Dedifferentiated amniotic fluid mesenchymal stem cell (primary cell): ENCODE data around the gene POLN.
A peak's percentile ranks its signal among the peaks of the same experiment; 100 is the strongest.

Experiments
- DNase-seq: peaks from one replicate; pipeline ENCODE4 v3.0.0-alpha.2; 2016; ENCODE audit errors: extremely low spot score

POLN gene

GRCh38 chr4:2241410-2242353, at the start of gene POLN, which contains the start of gene HAUS3:
TSS of gene POLN (minus strand) at chr4:2242121. CDS start at chr4:2229231, 12,890 bp downstream.
TSS of gene HAUS3 (minus strand) at chr4:2242121. CDS start at chr4:2240946, 1,175 bp downstream.
- DNase-seq, result peak; percentile 97

- DNase-seq, result no peak
Measured at GRCh38 chr4:2290974-2291704, 49.2 kb upstream of the POLN start.

GRCh38 chr4:2290488-2290887, 48.6 kb upstream of the POLN start:
- DNase-seq, result no peak

GRCh38 chr4:2289955-2290333, 48.0 kb upstream of the POLN start:
- DNase-seq, result no peak

DNA sequence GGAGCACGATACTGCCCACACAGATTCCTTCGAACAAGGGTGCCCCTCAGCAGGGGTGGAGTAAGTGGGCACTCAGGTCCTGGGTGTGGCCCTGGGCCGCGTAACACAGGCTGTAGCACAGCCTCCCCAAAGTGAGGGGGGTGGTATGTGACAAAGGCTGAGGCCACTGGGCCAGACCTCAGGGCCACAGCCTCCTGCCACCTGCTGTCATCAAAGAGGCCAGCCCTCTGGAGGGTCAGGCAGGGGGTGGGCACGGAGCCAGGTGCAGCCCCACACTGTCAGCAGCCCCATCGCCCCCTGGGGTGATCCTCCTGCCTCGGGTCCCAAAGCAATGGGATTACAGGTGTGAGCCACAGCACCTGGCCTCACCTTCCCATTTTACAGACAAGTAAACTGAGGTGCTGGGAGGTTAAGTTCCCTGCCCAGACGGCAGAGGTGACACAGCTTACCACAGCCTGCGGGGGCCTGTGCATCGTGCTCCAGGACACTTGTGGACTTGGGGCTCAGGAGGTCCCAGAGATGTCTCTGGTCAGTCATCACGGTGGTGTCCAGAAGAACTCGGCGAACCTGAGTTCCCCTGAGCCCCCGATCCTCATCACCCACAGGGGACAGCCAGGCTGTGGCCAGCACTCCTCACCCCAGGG, 47.5 kb upstream of the POLN start:
- DNase-seq, result no peak

GRCh38 chr4:2288051-2288541, 46.2 kb upstream of the POLN start:
- no peak for DNase-seq

- no peak for DNase-seq
Measured at GRCh38 chr4:2287594-2287915, 45.6 kb upstream of the POLN start.

DNA sequence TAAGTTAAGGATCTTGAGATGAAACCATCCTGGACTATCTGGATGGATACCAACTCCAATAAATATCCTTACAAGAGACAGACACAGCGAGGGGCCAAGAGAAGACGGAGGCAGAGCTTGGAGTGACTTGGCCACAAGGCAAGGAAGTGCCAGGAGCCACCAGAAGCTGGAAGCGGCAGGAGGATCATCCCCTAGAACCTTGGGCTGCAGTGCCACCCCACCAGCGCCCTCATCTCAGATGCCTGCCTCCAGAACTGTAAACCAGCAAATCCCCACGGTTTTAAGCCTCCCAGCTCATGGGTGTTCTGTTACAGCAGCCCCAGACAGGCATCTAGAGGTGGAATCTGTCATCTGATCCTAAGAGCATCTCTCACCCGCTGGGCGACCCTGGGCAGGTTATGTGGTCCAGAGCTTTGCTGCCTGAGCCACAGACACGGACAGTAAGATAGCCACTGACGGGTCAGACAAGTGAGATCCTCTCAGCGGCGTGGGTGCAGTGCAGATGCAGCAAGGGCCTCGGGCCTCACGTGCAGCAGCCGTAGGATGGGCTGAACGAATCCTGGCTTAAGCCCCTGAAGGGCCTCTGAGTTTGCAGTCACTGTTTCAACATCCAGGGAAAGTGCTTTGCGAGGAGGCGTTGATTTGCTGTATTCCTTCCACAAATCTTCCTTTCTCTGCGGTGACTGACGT, 45.1 kb upstream of the POLN start:
- DNase-seq, result no peak

GRCh38 chr4:2285613-2286381, 43.9 kb upstream of the POLN start:
- DNase-seq, result no peak

DNA sequence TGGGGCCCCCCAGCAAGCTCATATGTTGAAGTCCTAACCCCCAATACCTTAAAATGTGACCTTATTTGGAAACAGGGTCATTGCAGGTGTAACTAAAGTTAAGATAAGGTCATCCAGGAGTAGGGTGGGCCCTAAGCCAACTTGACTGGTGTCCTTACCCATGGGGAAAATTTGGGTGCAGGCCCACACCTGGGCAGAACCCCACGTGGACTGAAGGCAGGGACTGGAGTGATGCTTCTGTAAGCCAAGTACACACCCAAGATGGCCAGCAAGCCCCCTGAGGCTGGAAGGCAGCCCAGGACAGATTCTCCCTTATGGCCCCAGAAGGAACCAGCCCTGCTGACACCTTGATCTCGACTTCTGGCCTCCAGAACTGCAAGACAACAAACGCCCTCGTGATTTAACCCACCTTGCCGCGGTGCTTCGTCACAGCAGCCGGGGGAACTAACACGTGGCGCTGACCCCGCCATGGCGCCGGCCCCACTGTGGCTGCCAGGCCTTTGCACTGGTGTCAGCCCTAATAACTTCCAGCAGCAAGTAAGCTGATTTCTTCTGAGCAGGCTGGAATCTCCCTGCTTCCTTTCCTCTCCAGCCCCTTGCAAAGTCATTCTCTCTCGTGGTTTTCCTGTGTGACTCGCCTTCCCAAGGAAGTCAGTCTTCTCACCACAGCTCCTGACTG, 43.2 kb upstream of the POLN start:
- no peak for DNase-seq

DNA sequence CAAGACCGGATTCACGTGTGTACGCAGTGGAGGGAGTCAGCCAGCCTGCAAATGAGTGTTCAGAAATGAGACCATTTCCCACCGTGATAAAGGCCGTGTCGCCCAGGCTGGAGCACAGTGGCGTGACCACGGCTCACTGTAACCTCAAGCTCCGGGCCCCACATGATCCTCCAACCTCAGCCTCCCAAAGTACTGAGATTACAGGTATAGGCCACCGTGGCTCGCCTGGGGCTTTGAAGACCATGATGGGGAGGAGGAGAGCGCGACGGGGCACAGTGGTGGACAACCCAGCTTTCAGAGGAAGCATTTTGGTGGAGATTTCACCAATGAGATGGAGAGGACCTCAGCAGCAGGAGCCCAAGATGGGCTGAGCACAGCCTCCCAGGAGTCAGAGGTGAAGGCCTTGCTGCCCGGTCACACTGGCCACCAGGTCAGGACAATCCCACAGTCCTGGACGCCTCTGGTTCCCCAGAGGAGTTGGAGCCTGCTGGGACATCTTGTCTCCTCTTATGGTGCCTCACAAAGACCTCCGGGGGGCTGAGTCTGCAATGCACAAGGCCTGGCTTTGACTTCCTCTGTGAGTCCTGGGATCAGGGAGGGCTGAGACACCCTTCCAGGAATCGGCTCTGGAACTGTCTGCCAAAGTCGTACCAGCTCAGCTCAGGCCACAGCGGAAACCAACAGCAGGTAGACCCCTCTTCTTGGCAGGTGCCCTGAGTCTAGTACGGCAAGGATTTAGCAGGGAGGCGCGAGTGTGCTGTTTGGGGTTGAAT, 42.4 kb upstream of the POLN start:
- DNase-seq, result no peak

GRCh38 chr4:2283199-2283711, 41.3 kb upstream of the POLN start:
- DNase-seq, result no peak

DNA sequence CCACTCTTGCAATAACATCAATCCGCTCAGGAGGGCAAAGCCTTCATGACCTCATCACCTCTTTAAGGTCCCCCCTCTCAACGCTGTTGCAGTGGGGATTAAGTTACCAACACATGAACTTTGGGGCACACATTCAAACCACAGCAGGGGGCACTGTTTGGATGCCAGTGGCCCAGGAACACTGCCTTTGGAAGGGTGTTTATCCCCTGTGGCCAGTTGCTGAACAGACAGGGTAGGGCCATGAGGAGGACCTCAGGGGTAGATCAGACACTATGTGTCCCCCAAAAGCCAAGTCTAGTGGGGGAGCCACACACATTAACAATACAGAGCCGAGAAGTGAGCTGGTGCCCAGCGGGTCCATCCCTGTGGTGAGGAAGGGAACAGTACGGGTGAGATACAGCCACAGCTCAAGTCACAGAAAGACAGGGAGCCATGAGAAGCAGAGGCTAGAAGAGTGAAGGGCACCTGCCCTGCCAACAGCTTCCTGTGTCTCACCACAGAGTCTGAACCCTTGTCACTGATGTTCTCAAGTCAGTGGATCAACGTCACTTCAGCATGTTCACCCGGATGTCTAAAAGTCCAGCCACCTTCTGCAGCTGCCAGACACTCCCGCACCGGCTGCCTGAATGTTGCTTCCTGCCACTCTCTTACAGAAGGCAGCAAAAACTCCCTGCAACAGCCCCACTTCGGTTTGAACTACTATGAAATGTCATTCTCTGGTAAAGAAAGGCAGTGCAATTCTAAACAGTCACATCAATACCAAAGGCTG, 39.8 kb upstream of the POLN start:
- no peak for DNase-seq

GRCh38 chr4:2280531-2281300, 38.8 kb upstream of the POLN start:
- no peak for DNase-seq

DNA sequence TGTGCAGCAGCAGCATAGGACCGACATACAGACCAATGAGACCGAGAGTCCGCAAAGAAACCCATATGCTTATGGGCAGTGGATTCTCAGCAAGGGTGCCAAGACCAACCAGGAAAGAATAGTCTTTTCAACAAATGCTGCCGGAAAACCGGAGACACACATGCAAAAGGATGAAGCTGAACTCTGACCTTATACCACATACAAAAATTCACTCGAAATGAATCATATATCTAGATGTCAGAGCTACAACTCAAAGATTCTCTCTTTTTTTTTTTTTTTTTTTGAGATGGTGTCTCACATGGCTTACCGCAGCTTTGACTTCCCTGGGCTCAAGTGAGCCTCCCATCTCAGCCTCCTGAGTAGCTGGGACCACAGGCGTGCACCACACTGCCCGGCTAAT, 36.0 kb upstream of the POLN start:
- DNase-seq, result no peak

DNA sequence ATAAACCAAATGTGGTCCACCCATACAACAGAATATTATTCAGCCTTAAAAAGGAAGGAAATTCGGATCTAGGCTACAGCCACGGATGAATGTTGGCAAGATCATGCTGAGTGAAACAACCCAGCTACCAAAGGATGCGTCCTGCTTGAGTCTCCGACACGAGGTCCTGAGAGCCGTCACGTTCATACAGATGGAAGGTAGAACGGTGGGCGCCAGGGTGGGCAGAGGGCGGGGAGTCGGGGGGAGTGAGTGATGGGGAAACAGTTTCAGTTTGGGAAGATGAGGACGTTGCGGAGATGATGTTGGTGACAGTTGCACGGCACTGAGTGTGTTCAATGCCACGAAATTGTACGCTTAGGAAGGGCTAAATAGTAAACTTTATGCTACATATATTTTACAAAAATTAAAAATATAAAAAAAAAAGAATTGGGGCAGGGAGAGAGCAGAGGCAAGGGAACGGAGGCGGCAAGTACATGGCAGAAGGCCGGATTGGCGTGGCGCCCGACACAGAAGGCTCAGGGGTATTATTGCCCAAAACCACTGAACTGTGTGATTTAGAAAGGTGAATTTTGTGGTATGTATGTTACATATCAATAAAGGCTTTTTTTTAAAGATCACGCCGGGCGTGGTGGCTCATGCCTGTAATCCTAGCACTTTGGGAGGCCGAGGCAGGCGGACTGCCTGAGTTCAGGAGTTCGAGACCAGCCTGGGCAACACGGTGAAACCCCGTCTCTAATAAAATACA, 34.8 kb upstream of the POLN start:
- DNase-seq, result no peak
